ENCODE results near the gene SPO11.

- no peak for TF ChIP-seq EZH2phosphoT487 (IDR thresholded peaks at IDR 0.05; ENCODE audit: insufficient read depth, low read depth)
- TF ChIP-seq EZH2 (IDR thresholded peaks at IDR 0.05; ENCODE audit: insufficient read depth, poor library complexity, severe bottlenecking): no peak
These were observed 46.1 kb downstream of the SPO11 start for GRCh38 chr20:57375652-57376230.
